ENCODE measurements around the gene HOXC4.

The HOXC4 gene

DNA sequence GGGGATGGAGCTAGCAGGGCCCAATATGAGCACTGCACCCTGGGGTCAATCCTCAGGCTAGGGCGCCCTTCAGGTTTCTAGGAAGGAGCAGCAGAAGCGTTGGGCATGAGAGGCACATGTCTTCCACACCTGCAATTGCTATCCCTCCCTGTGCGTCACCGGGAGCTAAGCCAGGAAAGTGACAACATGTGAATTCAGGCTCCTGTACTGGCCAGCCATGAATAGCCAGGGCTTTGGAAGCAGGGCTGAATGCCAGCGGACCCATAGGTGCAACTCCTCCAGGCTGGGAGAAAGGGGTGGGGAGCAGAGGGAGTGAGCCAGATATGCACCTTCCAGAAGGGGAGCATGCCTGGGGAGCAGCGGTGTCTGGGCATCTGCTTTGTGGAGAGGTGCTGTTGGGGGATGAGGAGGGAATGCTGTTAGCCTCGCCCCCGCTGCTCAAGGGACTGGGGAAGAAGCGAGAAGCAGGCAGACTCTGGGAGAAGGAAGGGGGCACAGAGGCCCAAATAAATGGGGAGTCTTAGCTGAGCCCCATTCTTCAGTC is 14.7 kb upstream of the HOXC4 start:
- H3K9me3 ChIP-seq (ENCODE audit: insufficient read depth, low read length) = no peaks in the 10 kb centered on the region
- H3K36me3 ChIP-seq (replicated peaks; ENCODE audit: low read depth, low read length) = no peaks in the 10 kb centered on the region
- no peak overlapping the region for H3K9ac ChIP-seq (ENCODE audit: low read length)
- no peaks in the 10 kb centered on the region for H3K79me2 ChIP-seq (ENCODE audit: low read length)
- peaks cover 15% of the 10 kb centered on the region for H3K4me1 ChIP-seq (ENCODE audit: low read length)
- H3K27me3 ChIP-seq (ENCODE audit: low read depth, low read length) = no peaks in the 10 kb centered on the region
- no peak overlapping the region for H3K27ac ChIP-seq (ENCODE audit: low read length)
- TF ChIP-seq, protein P1, sequence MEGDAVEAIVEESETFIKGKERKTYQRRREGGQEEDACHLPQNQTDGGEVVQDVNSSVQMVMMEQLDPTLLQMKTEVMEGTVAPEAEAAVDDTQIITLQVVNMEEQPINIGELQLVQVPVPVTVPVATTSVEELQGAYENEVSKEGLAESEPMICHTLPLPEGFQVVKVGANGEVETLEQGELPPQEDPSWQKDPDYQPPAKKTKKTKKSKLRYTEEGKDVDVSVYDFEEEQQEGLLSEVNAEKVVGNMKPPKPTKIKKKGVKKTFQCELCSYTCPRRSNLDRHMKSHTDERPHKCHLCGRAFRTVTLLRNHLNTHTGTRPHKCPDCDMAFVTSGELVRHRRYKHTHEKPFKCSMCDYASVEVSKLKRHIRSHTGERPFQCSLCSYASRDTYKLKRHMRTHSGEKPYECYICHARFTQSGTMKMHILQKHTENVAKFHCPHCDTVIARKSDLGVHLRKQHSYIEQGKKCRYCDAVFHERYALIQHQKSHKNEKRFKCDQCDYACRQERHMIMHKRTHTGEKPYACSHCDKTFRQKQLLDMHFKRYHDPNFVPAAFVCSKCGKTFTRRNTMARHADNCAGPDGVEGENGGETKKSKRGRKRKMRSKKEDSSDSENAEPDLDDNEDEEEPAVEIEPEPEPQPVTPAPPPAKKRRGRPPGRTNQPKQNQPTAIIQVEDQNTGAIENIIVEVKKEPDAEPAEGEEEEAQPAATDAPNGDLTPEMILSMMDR (IDR thresholded peaks at IDR 0.05; ENCODE audit: low read depth, low read length) = no peak
- no peak for TF ChIP-seq EZH2phosphoT487 (IDR thresholded peaks at IDR 0.05; ENCODE audit: low read depth)
- no peak overlapping the region for H3K4me3 ChIP-seq (ENCODE audit: low read length)
- H4K20me1 ChIP-seq (ENCODE audit: insufficient read depth, low read length) = no peaks in the 10 kb centered on the region
- no peak overlapping the region for H3K4me2 ChIP-seq (ENCODE audit: low read length)
- no peak overlapping the region for H2AFZ ChIP-seq (ENCODE audit: low read depth, low read length)

DNA sequence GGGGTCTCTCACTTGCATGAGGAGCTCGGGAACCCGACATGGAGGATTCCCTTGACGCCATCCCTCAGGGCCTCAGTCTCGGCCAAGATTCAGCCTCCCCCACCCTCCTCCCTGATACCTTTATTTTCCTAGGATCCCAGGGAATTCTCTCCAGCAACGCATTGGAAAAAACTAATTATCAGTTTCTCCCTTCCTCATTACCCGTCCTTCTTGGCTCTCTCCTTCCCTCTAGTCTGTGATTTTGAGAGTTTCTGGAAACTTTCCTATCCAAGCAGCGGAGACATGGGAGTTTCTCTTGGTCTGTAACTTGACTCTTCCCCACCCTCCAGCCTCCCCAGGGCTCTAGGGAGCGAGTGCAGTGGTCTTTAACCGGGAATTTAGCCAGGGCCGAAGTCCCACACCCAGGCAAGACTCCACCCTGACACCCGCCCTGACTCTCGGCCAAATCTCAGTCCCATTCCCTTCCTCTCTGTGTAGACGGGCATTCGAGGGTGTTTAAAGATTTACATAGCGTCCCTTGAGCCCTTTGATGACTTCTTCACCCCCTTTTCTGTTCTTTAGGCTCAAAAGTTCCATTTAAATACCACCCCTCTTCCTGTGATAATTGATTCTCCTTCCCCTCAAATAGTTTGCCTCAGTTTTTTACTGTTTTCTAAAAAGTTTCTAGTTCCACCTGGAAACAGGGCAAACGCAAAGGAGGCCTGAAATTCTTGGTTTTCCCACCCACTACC is 14.1 kb upstream of the HOXC4 start:
- Histone ChIP-seq H3K4me2 (ENCODE audit: low read length) (no peak overlapping the region), H3K36me3 (replicated peaks; ENCODE audit: low read depth, low read length) (no peaks in the 10 kb centered on the region), H3K27ac (ENCODE audit: low read length) (no peak overlapping the region), H2AFZ (ENCODE audit: low read depth, low read length) (no peak overlapping the region), H3K9me3 (ENCODE audit: insufficient read depth, low read length) (no peaks in the 10 kb centered on the region), H4K20me1 (ENCODE audit: insufficient read depth, low read length) (no peaks in the 10 kb centered on the region), H3K4me3 (ENCODE audit: low read length) (no peak overlapping the region), H3K4me1 (ENCODE audit: low read length) (peaks cover 21% of the 10 kb centered on the region), H3K27me3 (ENCODE audit: low read depth, low read length) (no peaks in the 10 kb centered on the region), H3K9ac (ENCODE audit: low read length) (no peak overlapping the region), H3K79me2 (ENCODE audit: low read length) (no peaks in the 10 kb centered on the region)
- no peak for TF ChIP-seq EZH2phosphoT487 (IDR thresholded peaks at IDR 0.05; ENCODE audit: low read depth)
- TF ChIP-seq, protein P1 (IDR thresholded peaks at IDR 0.05; ENCODE audit: low read depth, low read length) = no peak

DNA sequence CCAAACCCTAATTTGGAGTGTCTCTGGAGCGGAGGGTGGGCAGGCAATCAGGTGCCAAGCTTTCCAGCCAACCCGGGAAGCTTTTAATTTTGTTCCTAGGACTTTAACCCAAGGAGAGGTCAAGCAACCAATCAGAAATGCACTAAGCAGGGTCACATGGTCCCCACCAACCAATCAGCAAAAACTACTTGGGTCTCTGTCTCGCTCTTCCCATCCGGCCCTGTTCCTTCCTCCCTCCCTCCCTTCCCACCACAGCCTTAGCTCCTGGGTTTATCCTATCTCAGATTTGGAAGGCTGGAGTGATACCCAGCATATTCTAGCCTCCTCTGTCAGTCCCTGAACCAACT is 13.5 kb upstream of the HOXC4 start:
- Histone ChIP-seq H3K27me3 (ENCODE audit: low read depth, low read length) (no peaks in the 10 kb centered on the region), H3K79me2 (ENCODE audit: low read length) (no peaks in the 10 kb centered on the region), H3K36me3 (replicated peaks; ENCODE audit: low read depth, low read length) (no peaks in the 10 kb centered on the region), H4K20me1 (ENCODE audit: insufficient read depth, low read length) (no peaks in the 10 kb centered on the region), H3K4me1 (ENCODE audit: low read length) (peaks cover 26% of the 10 kb centered on the region), H2AFZ (ENCODE audit: low read depth, low read length) (no peak overlapping the region), H3K9me3 (ENCODE audit: insufficient read depth, low read length) (no peaks in the 10 kb centered on the region), H3K4me2 (ENCODE audit: low read length) (no peak overlapping the region), H3K27ac (ENCODE audit: low read length) (no peak overlapping the region), H3K9ac (ENCODE audit: low read length) (no peak overlapping the region), H3K4me3 (ENCODE audit: low read length) (no peak overlapping the region)
- TF ChIP-seq EZH2phosphoT487 (IDR thresholded peaks at IDR 0.05; ENCODE audit: low read depth) = no peak
- TF ChIP-seq, protein P1 (IDR thresholded peaks at IDR 0.05; ENCODE audit: low read depth, low read length) = no peak

DNA sequence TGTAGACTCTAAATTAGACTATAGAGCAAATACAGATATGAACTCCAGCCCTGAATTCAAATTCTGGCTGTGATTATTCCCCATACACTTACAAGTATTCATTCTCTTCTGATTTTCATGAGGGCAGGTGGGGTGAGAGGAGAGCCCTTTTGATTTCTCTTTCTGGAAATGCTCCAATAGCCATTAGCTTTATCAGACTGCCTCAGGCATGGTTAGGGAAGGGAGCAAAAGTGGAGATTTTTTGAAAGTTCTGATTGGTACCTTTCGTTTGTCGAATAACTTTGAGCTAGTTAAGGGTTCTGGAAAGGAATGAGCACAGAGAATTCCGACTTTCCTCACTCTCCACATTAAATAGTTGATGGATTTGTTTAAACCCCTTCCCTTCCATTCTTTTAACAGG is 13.0 kb upstream of the HOXC4 start:
- H4K20me1 ChIP-seq (ENCODE audit: insufficient read depth, low read length) = no peaks in the 10 kb centered on the region
- no peak overlapping the region for H3K27ac ChIP-seq (ENCODE audit: low read length)
- H3K79me2 ChIP-seq (ENCODE audit: low read length) = no peaks in the 10 kb centered on the region
- no peaks in the 10 kb centered on the region for H3K36me3 ChIP-seq (replicated peaks; ENCODE audit: low read depth, low read length)
- H3K27me3 ChIP-seq (ENCODE audit: low read depth, low read length) = no peaks in the 10 kb centered on the region
- H3K4me1 ChIP-seq (ENCODE audit: low read length) = peaks cover 26% of the 10 kb centered on the region
- no peak overlapping the region for H3K4me3 ChIP-seq (ENCODE audit: low read length)
- no peak overlapping the region for H2AFZ ChIP-seq (ENCODE audit: low read depth, low read length)
- no peak overlapping the region for H3K4me2 ChIP-seq (ENCODE audit: low read length)
- no peaks in the 10 kb centered on the region for H3K9me3 ChIP-seq (ENCODE audit: insufficient read depth, low read length)
- no peak overlapping the region for H3K9ac ChIP-seq (ENCODE audit: low read length)
- TF ChIP-seq EZH2phosphoT487 (IDR thresholded peaks at IDR 0.05; ENCODE audit: low read depth) = no peak
- TF ChIP-seq, protein P1 (IDR thresholded peaks at IDR 0.05; ENCODE audit: low read depth, low read length) = no peak
